ENCODE measurements around the gene SIX3.

DNA sequence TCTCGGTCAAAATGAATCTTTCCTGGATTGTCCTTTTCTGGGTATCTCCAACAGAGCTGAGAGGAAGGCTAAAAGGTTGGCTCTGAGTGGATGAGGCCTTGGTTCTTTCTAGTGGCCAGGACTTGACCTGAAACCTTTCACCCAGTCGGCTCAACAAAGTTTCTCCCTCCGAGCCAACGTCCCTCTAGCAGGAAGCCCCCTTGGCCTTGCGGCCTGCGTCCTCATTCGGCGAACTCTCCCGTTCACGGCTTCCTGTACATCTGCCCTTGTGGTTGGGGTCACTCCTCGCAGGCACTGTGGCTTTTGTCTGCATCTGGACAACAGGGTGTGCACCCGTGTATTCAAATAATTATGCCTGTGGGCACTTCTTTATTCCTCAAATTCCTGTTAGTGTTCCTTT, 9.4 kb upstream of the SIX3 start:
- TF ChIP-seq, protein P1, sequence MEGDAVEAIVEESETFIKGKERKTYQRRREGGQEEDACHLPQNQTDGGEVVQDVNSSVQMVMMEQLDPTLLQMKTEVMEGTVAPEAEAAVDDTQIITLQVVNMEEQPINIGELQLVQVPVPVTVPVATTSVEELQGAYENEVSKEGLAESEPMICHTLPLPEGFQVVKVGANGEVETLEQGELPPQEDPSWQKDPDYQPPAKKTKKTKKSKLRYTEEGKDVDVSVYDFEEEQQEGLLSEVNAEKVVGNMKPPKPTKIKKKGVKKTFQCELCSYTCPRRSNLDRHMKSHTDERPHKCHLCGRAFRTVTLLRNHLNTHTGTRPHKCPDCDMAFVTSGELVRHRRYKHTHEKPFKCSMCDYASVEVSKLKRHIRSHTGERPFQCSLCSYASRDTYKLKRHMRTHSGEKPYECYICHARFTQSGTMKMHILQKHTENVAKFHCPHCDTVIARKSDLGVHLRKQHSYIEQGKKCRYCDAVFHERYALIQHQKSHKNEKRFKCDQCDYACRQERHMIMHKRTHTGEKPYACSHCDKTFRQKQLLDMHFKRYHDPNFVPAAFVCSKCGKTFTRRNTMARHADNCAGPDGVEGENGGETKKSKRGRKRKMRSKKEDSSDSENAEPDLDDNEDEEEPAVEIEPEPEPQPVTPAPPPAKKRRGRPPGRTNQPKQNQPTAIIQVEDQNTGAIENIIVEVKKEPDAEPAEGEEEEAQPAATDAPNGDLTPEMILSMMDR (conservative IDR thresholded peaks at IDR 0.05; ENCODE audit: low read depth in 2 of 2) = no peak
- TF ChIP-seq EZH2 (IDR thresholded peaks at IDR 0.05; ENCODE audit: low read depth, unreplicated experiment) (peak; percentile 58), EZH2phosphoT487 (IDR thresholded peaks at IDR 0.05; ENCODE audit: unreplicated experiment) (no peak), POLR2AphosphoS5 (IDR thresholded peaks at IDR 0.05; ENCODE audit: low read depth) (no peak)
- TF ChIP-seq, protein P2, sequence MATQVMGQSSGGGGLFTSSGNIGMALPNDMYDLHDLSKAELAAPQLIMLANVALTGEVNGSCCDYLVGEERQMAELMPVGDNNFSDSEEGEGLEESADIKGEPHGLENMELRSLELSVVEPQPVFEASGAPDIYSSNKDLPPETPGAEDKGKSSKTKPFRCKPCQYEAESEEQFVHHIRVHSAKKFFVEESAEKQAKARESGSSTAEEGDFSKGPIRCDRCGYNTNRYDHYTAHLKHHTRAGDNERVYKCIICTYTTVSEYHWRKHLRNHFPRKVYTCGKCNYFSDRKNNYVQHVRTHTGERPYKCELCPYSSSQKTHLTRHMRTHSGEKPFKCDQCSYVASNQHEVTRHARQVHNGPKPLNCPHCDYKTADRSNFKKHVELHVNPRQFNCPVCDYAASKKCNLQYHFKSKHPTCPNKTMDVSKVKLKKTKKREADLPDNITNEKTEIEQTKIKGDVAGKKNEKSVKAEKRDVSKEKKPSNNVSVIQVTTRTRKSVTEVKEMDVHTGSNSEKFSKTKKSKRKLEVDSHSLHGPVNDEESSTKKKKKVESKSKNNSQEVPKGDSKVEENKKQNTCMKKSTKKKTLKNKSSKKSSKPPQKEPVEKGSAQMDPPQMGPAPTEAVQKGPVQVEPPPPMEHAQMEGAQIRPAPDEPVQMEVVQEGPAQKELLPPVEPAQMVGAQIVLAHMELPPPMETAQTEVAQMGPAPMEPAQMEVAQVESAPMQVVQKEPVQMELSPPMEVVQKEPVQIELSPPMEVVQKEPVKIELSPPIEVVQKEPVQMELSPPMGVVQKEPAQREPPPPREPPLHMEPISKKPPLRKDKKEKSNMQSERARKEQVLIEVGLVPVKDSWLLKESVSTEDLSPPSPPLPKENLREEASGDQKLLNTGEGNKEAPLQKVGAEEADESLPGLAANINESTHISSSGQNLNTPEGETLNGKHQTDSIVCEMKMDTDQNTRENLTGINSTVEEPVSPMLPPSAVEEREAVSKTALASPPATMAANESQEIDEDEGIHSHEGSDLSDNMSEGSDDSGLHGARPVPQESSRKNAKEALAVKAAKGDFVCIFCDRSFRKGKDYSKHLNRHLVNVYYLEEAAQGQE (IDR thresholded peaks at IDR 0.05; ENCODE audit: unreplicated experiment) = no peak

Measured in GM23338 (cell line).